Ascending aorta (tissue), 2 donors: Measurements from ENCODE around the gene UBE2R2. TPM values are rescaled to one million over a fixed set of nuclear protein-coding genes. Genes with fewer than 3 reads are reported as not detected.

Experiments used
- DNase-seq, 2 donors: peaks; one replicate each; pipeline ENCODE4 v3.0.0-alpha.2; 2019; ENCODE audit warnings: low spot score in 2 of 2
- H3K27ac ChIP-seq, 2 donors: fragments of 200-600 bp; sonication (generic); one replicate each; pipeline ENCODE4 v1.5.1; 2016 to 2017; ENCODE audit warnings: mild to moderate bottlenecking in 1 of 2
- H3K27me3 ChIP-seq: fragments of 200-600 bp; sonication (generic); one replicate; pipeline ENCODE4 v1.5.1; 2017
- H3K36me3 ChIP-seq, 2 donors: fragments of 200-600 bp; sonication (generic); one replicate each; pipeline ENCODE4 v1.5.1; 2016
- H3K4me1 ChIP-seq, 2 donors: fragments of 200-600 bp; sonication (generic); one replicate each; pipeline ENCODE4 v1.5.1; 2016 to 2017; ENCODE audit warnings: mild to moderate bottlenecking in 1 of 2
- H3K4me3 ChIP-seq, 2 donors: fragments of 200-600 bp; sonication (generic); one replicate each; pipeline ENCODE4 v1.5.1; 2016 to 2017; ENCODE audit warnings: mild to moderate bottlenecking in 1 of 2
- H3K9me3 ChIP-seq, 2 donors: fragments of 200-600 bp; sonication (generic); one replicate each; pipeline ENCODE4 v1.5.1; 2016
- CTCF ChIP-seq, 3 experiments: fragments of 200-600 bp in 2 of 3; fragments of 450-650 bp in 1 of 3; sonication (generic) in 2 of 3; IDR thresholded peaks; one replicate each; pipeline ENCODE4 v1.5.1; 2016 to 2019; ENCODE audit warnings: antibody characterized with exemption in 3 of 3, mild to moderate bottlenecking in 1 of 3, moderate library complexity in 1 of 3
- intact Hi-C: fragments of 100-400 bp; cut with DNase I; formaldehyde crosslinking; loops from one replicate; pipeline ENCODE4 v1.15.1; 2023
- total RNA-seq: library from RNA; depleted of rRNA; stranded (reverse); fragments of >200 nt; gene quantifications from one replicate; pipeline ENCODE4 v1.1.0, GENCODE V29; 2016

UBE2R2 gene
- total RNA-seq, 1 donor from 2014 or later, result 7.2 TPM

GRCh38 chr9:33850677-33851076 lies 33.7 kb downstream of the UBE2R2 start:
- intact Hi-C loops, result loop anchor here (10.0 kb wide), 1 partner anchor 226 kb away; no protein-coding TSS in a partner anchor
- no peak overlapping the region for H3K4me3 ChIP-seq
- no peak for TF ChIP-seq CTCF (IDR thresholded peaks at IDR 0.05)
- peak overlapping the region in 1 of 2 donors; percentile 17 for H3K27ac ChIP-seq
- peaks cover 5 to 20% of the 10 kb centered on the region in 2 donors for H3K4me1 ChIP-seq
- H3K36me3 ChIP-seq, result no peaks in the 10 kb centered on the region
- H3K27me3 ChIP-seq, result no peaks in the 10 kb centered on the region
- no peak for DNase-seq
- no peaks in the 10 kb centered on the region for H3K9me3 ChIP-seq

- intact Hi-C loops, result loop anchor here (10.0 kb wide), 1 partner anchor 226 kb away; no protein-coding TSS in a partner anchor
- DNase-seq, result no peak
- TF ChIP-seq CTCF (IDR thresholded peaks at IDR 0.05), result no peak
- Histone ChIP-seq H3K27ac (no peak overlapping the region), H3K4me1 (peaks cover 5 to 20% of the 10 kb centered on the region in 2 donors), H3K27me3 (no peaks in the 10 kb centered on the region), H3K4me3 (no peak overlapping the region), H3K9me3 (no peaks in the 10 kb centered on the region), H3K36me3 (no peaks in the 10 kb centered on the region)
Observed at GRCh38 chr9:33851301-33851700, 34.3 kb downstream of the UBE2R2 start.

GRCh38 chr9:33852216-33852826 lies 35.4 kb downstream of the UBE2R2 start:
- peak overlapping the region in 1 of 2 donors; percentile 27 for H3K27ac ChIP-seq
- H3K36me3 ChIP-seq, result no peaks in the 10 kb centered on the region
- no peaks in the 10 kb centered on the region for H3K9me3 ChIP-seq

GRCh38 chr9:33856247-33856646 lies 39.3 kb downstream of the UBE2R2 start:
- Histone ChIP-seq H3K27ac (no peak overlapping the region), H3K27me3 (no peaks in the 10 kb centered on the region), H3K4me1 (peaks cover 5 to 18% of the 10 kb centered on the region in 2 donors), H3K36me3 (no peaks in the 10 kb centered on the region), H3K4me3 (no peak overlapping the region), H3K9me3 (no peaks in the 10 kb centered on the region)
- DNase-seq, result no peak
- no peak for TF ChIP-seq CTCF (IDR thresholded peaks at IDR 0.05)
- intact Hi-C loops, result loop anchor here (10.0 kb wide), 1 partner anchor 231 kb away; no protein-coding TSS in a partner anchor

More at GRCh38 chr9:33852216-33852826, 35.4 kb downstream of the UBE2R2 start:
- H3K4me1 ChIP-seq, result peaks cover 5 to 17% of the 10 kb centered on the region in 2 donors
- intact Hi-C loops, result loop anchor here (1.0 to 10.0 kb wide), 2 partner anchors 38 to 228 kb away; no protein-coding TSS in a partner anchor
- DNase-seq, result peak; percentile 17 to 89
- no peaks in the 10 kb centered on the region for H3K27me3 ChIP-seq
- peak; percentile 54 to 81 (median 57) for TF ChIP-seq CTCF (IDR thresholded peaks at IDR 0.05)
- H3K4me3 ChIP-seq, result no peak overlapping the region

GRCh38 chr9:33858423-33858822 lies 41.5 kb downstream of the UBE2R2 start:
- no peak for TF ChIP-seq CTCF (IDR thresholded peaks at IDR 0.05)
- DNase-seq, result no peak
- peaks cover 0 to 4% of the 10 kb centered on the region in 2 donors for H3K4me1 ChIP-seq

More at GRCh38 chr9:33858423-33858822, 41.5 kb downstream of the UBE2R2 start:
- Histone ChIP-seq H3K27me3 (no peaks in the 10 kb centered on the region), H3K4me3 (no peak overlapping the region), H3K9me3 (no peaks in the 10 kb centered on the region), H3K36me3 (no peaks in the 10 kb centered on the region), H3K27ac (no peak overlapping the region)
- intact Hi-C loops, result loop anchor here (10.0 kb wide), 1 partner anchor 234 kb away; no protein-coding TSS in a partner anchor
